HL-60 (cell line): Measurements from ENCODE around the gene TUBGCP5.

Experiments used
- GABPA ChIP-seq: IDR thresholded peaks from 2 replicates; pipeline ENCODE4 v1.6.1; 2012; ENCODE audit warnings: low read depth
- POLR2AphosphoS5 ChIP-seq: IDR thresholded peaks from 2 replicates; pipeline ENCODE4 v1.6.1; 2012; ENCODE audit warnings: low read depth
- SPI1 ChIP-seq: IDR thresholded peaks from 2 replicates; pipeline ENCODE4 v1.6.1; 2012; ENCODE audit warnings: low read depth, mild to moderate bottlenecking, borderline replicate concordance
- TF ChIP-seq, protein P1 (sequence below): IDR thresholded peaks from 2 replicates; pipeline ENCODE4 v1.6.1; 2012; ENCODE audit warnings: low read depth; ENCODE audit not compliant: insufficient replicate concordance
- TF ChIP-seq, protein P2 (sequence below): IDR thresholded peaks from one replicate; pipeline ENCODE4 v1.5.1; 2011; ENCODE audit warnings: low read length, control low read depth, inconsistent platforms; ENCODE audit not compliant: insufficient read depth

- TF ChIP-seq, protein P1, sequence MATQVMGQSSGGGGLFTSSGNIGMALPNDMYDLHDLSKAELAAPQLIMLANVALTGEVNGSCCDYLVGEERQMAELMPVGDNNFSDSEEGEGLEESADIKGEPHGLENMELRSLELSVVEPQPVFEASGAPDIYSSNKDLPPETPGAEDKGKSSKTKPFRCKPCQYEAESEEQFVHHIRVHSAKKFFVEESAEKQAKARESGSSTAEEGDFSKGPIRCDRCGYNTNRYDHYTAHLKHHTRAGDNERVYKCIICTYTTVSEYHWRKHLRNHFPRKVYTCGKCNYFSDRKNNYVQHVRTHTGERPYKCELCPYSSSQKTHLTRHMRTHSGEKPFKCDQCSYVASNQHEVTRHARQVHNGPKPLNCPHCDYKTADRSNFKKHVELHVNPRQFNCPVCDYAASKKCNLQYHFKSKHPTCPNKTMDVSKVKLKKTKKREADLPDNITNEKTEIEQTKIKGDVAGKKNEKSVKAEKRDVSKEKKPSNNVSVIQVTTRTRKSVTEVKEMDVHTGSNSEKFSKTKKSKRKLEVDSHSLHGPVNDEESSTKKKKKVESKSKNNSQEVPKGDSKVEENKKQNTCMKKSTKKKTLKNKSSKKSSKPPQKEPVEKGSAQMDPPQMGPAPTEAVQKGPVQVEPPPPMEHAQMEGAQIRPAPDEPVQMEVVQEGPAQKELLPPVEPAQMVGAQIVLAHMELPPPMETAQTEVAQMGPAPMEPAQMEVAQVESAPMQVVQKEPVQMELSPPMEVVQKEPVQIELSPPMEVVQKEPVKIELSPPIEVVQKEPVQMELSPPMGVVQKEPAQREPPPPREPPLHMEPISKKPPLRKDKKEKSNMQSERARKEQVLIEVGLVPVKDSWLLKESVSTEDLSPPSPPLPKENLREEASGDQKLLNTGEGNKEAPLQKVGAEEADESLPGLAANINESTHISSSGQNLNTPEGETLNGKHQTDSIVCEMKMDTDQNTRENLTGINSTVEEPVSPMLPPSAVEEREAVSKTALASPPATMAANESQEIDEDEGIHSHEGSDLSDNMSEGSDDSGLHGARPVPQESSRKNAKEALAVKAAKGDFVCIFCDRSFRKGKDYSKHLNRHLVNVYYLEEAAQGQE, result no peak
- TF ChIP-seq, protein P2, sequence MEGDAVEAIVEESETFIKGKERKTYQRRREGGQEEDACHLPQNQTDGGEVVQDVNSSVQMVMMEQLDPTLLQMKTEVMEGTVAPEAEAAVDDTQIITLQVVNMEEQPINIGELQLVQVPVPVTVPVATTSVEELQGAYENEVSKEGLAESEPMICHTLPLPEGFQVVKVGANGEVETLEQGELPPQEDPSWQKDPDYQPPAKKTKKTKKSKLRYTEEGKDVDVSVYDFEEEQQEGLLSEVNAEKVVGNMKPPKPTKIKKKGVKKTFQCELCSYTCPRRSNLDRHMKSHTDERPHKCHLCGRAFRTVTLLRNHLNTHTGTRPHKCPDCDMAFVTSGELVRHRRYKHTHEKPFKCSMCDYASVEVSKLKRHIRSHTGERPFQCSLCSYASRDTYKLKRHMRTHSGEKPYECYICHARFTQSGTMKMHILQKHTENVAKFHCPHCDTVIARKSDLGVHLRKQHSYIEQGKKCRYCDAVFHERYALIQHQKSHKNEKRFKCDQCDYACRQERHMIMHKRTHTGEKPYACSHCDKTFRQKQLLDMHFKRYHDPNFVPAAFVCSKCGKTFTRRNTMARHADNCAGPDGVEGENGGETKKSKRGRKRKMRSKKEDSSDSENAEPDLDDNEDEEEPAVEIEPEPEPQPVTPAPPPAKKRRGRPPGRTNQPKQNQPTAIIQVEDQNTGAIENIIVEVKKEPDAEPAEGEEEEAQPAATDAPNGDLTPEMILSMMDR, result no peak
- TF ChIP-seq POLR2AphosphoS5 (no peak), SPI1 (no peak), GABPA (no peak)
Measured at GRCh38 chr15:23067416-23067815, 28.0 kb upstream of the TUBGCP5 start.
